Measurements from ENCODE around the gene AHCYL2. TPM values are rescaled to one million over a fixed set of nuclear protein-coding genes. Genes with fewer than 3 reads are reported as not detected.

The AHCYL2 gene
- total RNA-seq, 1 donor from 2014 or later = 26.0 TPM

DNA sequence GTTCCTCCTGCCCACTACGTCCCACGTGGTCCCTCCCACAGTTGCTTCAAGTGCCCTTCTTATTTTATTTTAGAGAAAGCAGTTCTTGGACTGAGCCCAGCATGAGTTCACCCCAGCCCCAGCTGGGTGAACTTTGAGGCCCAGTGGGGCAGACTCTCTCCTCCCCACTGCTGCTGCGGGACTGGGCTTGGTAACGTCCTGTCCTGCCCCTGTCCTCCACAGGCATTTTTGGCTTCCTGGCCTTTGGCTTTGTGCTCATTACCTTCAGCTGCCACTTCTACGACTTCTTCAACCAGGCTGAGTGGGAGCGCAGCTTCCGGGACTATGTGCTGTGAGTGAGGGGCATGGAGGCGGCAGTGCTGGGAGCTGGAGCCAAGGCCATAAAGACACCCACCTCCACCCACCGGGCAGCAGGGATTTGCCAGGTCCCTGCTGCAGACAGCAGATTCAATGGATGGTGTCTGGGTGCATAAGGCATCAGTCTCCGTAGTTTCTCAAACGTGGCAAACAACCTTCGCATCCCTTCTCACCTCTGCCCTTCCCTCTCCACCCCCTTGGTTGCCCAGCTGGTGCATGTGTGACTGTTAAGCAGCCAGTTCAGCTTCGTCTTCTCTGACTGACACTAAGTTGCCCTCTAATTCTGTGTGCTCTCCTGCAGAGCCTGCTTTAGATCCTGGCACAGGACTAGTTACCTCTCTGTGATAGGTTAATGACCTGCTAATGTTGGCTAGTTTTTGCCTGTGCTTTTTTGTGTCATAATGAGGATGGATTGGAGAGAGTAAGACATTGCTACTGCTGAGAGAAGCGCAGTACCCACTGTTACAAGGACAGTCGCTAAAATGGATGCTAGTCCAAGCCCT is 15.5 kb upstream of the AHCYL2 start:
- TF ChIP-seq, protein P1, sequence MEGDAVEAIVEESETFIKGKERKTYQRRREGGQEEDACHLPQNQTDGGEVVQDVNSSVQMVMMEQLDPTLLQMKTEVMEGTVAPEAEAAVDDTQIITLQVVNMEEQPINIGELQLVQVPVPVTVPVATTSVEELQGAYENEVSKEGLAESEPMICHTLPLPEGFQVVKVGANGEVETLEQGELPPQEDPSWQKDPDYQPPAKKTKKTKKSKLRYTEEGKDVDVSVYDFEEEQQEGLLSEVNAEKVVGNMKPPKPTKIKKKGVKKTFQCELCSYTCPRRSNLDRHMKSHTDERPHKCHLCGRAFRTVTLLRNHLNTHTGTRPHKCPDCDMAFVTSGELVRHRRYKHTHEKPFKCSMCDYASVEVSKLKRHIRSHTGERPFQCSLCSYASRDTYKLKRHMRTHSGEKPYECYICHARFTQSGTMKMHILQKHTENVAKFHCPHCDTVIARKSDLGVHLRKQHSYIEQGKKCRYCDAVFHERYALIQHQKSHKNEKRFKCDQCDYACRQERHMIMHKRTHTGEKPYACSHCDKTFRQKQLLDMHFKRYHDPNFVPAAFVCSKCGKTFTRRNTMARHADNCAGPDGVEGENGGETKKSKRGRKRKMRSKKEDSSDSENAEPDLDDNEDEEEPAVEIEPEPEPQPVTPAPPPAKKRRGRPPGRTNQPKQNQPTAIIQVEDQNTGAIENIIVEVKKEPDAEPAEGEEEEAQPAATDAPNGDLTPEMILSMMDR (IDR thresholded peaks at IDR 0.05; ENCODE audit: unreplicated experiment) = no peak
- Mint-ChIP-seq H3K27me3 (no peaks in the 10 kb centered on the region), H3K4me1 (ENCODE audit: low read depth) (no peaks in the 10 kb centered on the region), H3K4me3 (ENCODE audit: low read depth) (no peak overlapping the region), H3K36me3 (ENCODE audit: insufficient read depth) (peaks cover 26% of the 10 kb centered on the region), H3K9me3 (ENCODE audit: low read depth) (no peaks in the 10 kb centered on the region), H3K27ac (no peak overlapping the region)
- no peak for DNase-seq (ENCODE audit: low spot score, unreplicated experiment)

DNA sequence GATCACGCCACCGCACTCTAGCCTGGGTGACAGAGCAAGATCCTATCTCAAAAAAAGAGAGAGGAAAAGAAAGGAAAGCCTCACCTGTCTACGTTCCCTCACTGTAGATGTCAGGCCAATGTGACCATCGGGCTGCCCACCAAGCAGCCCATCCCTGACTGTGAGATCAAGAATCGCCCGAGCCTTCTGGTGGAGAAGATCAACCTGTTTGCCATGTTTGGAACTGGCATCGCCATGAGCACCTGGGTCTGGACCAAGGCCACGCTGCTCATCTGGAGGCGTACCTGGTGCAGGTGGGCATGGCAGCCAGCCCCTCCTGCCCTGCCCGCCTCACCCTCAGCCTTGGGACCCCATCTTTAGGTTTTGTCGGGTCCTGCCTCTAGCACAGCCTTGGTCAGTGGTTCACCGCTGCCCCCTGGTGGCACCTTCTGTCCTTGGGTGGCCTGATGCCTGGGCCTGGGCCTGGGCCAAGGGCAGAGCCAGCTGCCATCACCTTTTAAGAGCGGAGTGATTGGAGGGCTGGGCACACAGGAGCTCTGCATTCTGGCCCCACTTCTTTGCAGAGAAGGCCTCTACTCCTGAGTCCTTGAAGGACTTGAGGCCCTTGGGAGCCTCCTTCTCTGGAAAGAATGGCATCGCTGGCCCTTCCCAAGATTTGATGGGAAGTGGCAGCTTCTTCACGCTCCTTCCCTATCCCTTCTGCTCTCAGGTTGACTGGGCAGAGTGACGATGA is 14.4 kb upstream of the AHCYL2 start:
- no peaks in the 10 kb centered on the region for H3K9me3 Mint-ChIP-seq (ENCODE audit: low read depth)
- H3K4me1 Mint-ChIP-seq (ENCODE audit: low read depth) = no peaks in the 10 kb centered on the region
- H3K36me3 Mint-ChIP-seq (ENCODE audit: insufficient read depth) = peaks cover 26% of the 10 kb centered on the region
- TF ChIP-seq, protein P1 (IDR thresholded peaks at IDR 0.05; ENCODE audit: unreplicated experiment) = peak; percentile 80
- H3K27me3 Mint-ChIP-seq = no peaks in the 10 kb centered on the region
- no peak overlapping the region for H3K27ac Mint-ChIP-seq
- DNase-seq (ENCODE audit: low spot score, unreplicated experiment) = peak; percentile 75
- no peak overlapping the region for H3K4me3 Mint-ChIP-seq (ENCODE audit: low read depth)

DNA sequence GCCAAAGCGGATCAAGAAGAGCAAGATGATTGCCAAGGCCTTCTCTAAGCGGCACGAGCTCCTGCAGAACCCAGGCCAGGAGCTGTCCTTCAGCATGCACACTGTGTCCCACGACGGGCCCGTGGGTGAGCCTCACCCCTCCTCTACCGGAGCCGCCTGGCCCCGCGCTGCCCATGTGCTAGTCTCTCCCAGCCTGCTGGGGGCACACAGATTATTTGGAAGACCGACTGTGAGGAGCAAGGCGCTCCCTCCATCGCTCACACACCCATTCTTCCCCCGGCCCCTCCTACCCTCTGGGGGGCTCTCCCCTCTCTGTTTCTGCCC is 13.9 kb upstream of the AHCYL2 start:
- peaks cover 29% of the 10 kb centered on the region for H3K36me3 Mint-ChIP-seq (ENCODE audit: insufficient read depth)
- H3K27ac Mint-ChIP-seq = no peak overlapping the region
- no peaks in the 10 kb centered on the region for H3K9me3 Mint-ChIP-seq (ENCODE audit: low read depth)
- no peak overlapping the region for H3K4me3 Mint-ChIP-seq (ENCODE audit: low read depth)
- no peak for DNase-seq (ENCODE audit: low spot score, unreplicated experiment)
- no peaks in the 10 kb centered on the region for H3K4me1 Mint-ChIP-seq (ENCODE audit: low read depth)
- TF ChIP-seq, protein P1 (IDR thresholded peaks at IDR 0.05; ENCODE audit: unreplicated experiment) = no peak
- H3K27me3 Mint-ChIP-seq = no peaks in the 10 kb centered on the region

DNA sequence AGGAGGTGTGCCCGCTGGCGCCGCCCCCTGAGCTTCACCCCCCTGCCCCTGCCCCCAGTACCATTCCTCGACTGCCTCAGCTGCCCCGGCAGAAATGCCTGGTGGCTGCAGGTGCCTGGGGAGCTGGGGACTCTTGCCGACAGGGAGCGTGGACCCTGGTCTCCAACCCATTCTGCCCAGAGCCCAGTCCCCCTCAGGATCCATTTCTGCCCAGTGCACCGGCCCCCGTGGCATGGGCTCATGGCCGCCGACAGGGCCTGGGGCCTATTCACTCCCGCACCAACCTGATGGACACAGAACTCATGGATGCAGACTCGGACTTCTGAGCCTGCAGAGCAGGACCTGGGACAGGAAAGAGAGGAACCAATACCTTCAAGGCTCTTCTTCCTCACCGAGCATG is 12.7 kb upstream of the AHCYL2 start:
- TF ChIP-seq, protein P1 (IDR thresholded peaks at IDR 0.05; ENCODE audit: unreplicated experiment) = no peak
- Mint-ChIP-seq H3K4me1 (ENCODE audit: low read depth) (peaks cover 1% of the 10 kb centered on the region), H3K36me3 (ENCODE audit: insufficient read depth) (peaks cover 31% of the 10 kb centered on the region), H3K9me3 (ENCODE audit: low read depth) (no peaks in the 10 kb centered on the region), H3K27me3 (no peaks in the 10 kb centered on the region), H3K4me3 (ENCODE audit: low read depth) (no peak overlapping the region), H3K27ac (no peak overlapping the region)
- no peak for DNase-seq (ENCODE audit: low spot score, unreplicated experiment)

DNA sequence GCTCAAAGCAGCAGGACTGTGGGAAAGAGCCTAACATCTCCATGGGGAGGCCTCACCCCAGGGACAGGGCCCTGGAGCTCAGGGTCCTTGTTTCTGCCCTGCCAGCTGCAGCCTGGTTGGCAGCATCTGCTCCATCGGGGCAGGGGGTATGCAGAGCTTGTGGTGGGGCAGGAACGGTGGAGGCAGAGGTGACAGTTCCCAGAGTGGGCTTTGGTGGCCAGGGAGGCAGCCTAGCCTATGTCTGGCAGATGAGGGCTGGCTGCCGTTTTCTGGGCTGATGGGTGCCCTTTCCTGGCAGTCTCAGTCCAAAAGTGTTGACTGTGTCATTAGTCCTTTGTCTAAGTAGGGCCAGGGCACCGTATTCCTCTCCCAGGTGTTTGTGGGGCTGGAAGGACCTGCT is 12.2 kb upstream of the AHCYL2 start:
- Mint-ChIP-seq H3K4me3 (ENCODE audit: low read depth) (no peak overlapping the region), H3K27me3 (no peaks in the 10 kb centered on the region), H3K9me3 (ENCODE audit: low read depth) (no peaks in the 10 kb centered on the region), H3K27ac (no peak overlapping the region), H3K4me1 (ENCODE audit: low read depth) (peaks cover 3% of the 10 kb centered on the region), H3K36me3 (ENCODE audit: insufficient read depth) (peaks cover 29% of the 10 kb centered on the region)
- no peak for DNase-seq (ENCODE audit: low spot score, unreplicated experiment)
- TF ChIP-seq, protein P1 (IDR thresholded peaks at IDR 0.05; ENCODE audit: unreplicated experiment) = no peak
